GM21367 (cell line): ENCODE measurements around the gene LPAR1.
"Not testable (repeated sequence)": the region's sequence is repeated elsewhere in the genome, so short reads cannot be mapped to it uniquely, and the experiment has no call there.

ENCODE experiments used
- ATAC-seq: cut with Tn5 transposase; IDR thresholded peaks from one replicate; pipeline ENCODE4 v1.9.1; 2021; ENCODE audit not compliant: unreplicated experiment

Gene LPAR1

GRCh38 chr9:110830495-110830894 lies 207.8 kb downstream of the LPAR1 start:
- no peak for ATAC-seq

- ATAC-seq = no peak
These were observed 210.0 kb downstream of the LPAR1 start for GRCh38 chr9:110828264-110828663.

- not testable (repeated sequence) for ATAC-seq
These were observed 211.9 kb downstream of the LPAR1 start for GRCh38 chr9:110826400-110826799.

GRCh38 chr9:110825950-110826349 lies 212.3 kb downstream of the LPAR1 start:
- no peak for ATAC-seq

GRCh38 chr9:110825129-110825528 lies 213.1 kb downstream of the LPAR1 start:
- ATAC-seq = not testable (repeated sequence)
